ENCODE measurements around the gene EFEMP1. TPM values are rescaled to one million over a fixed set of nuclear protein-coding genes. Genes with fewer than 3 reads are reported as not detected.

The EFEMP1 gene
- polyA plus RNA-seq, 1 donor = 111 TPM

DNA sequence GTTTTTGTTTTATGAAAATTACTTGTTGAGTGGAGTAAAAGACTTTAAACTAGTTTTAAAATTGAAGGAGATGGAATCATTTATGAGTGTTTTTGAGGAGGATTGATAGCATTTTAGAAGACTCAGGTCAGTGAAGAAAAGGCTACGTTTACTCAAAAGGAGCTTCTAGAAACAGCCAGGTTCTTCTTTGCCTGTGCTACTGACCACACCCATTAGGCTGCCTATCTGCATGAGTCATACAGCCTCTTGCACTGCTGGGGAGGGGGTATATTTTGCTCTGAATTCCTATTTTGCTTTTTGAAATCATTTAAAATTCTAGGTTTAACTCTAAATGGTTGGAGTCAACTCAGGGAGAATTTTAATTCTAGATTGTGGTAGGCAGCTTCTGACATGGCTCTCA lies 22.3 kb downstream of the EFEMP1 start:
- DNase-seq = no peak

DNA sequence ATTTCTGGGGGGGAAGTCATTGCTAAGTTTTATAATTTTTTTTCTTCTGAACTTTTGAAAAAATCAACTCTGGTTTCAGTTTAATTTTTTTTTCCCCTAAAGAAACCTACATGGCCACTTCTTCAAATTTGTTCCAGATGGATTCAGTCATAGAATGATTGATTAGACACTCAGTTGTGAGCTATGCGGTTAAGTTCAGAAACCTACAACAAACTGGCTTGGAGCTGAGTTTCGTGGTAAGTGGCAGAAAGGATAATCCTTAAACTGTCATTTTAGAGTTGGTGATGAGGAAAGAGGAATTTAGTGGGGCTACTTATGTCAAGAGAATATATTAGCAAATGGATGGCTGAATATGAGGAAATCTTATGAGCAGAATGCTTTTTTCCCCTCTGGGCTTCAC lies 23.7 kb downstream of the EFEMP1 start:
- no peak for DNase-seq

DNA sequence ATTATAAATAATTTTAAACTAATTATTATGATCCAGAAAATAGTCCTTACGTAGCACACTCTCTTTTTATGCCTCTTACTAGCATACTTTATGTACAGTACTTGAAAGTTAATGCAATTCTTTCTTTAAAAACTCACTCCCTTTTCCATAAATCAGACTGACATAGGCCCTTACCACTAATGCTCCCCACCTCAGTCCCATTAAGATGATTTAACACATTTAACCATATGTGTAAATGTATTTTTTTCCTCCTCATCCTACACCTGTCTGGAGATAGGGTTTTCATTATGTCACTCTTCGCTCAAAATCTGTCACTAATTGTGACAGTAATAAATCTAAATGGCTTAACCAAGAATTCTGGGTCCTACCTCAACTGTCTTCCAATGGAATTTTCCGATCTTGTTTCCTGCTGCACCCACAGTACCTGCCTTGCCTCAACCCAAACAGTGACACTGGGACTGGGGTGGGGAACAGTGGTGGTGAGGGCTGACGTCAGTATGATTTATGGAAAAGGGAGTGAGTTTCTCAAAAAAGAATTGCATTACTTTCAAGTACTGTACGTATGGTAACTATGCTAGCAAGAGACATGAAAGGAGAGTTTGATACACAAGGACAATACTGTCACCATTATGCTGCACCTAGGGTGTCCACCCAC lies 25.1 kb downstream of the EFEMP1 start:
- DNase-seq = no peak

DNA sequence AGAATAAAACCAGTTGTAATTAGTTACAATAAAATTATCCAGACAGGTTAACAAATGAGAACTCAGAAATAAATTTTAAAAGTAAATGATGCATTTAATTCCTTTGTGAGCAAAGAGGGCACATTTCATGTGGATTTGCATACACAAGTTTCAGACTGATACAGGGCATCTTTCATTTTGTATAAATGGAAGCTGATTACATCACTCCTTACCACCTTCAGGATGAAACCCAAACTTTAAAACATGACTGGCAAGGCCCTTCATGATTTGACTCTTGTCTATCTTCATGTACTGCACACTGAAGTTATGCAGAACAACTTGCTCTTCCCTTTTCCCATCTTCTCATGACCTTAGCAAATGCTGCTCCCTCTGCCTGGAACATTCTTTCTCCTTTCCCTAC lies 26.9 kb downstream of the EFEMP1 start:
- DNase-seq = no peak

DNA sequence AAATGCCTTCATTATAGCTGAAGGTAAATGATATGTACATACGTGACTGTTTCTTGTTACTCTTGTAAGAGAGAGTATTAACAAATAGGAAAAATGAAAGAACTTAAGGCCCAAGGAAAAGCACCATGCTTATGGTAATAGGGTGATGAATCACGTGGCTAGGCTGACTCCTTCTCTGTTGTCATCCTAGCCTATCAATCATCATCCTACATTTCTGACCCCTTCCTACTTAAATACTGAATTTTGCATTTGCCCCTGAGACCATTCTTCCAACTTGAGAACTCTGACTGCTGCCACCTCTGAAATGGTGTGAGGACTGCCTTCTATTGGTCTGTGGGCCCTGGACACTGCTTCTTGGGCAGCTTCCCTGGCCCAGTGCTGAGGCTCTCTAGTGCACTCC lies 28.9 kb downstream of the EFEMP1 start:
- DNase-seq = no peak

DNA sequence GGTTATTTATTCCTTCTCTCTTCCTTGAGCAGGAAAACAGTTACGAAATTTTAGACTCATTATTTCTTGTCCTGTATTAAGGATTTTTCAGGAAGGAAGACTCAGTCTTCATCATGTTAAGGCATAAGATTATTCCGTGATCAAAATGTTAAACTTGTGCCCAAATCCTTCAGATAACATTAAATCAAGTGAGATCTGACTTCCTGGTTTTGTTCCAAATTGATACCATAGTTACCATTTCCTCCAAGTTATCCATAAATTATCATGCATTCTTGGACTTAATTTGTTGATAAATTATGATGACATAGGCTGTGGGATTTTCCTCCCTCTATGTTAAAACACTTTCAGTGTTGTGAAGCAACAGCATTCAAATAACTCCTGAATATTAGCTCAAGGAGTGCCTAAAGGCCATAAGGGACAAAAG lies 31.9 kb downstream of the EFEMP1 start:
- no peak for DNase-seq

DNA sequence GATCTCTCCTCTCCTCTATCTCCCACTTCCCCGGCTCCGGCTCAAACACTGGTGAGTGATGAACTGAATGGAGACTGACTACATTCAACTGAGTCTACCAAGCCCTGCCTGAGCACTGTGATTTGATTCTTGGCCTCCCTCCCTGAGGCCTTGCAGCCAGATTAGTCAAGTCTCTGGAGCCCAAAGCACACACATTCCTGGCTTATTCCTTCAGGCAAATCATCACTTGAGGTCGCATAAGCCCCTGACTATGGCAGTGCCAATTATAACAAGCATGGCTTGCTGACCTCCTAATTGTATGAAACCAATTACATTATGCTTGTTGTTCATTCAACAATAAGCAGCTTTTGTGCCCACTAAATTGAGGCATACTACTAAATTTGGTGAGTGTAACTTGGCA lies 34.6 kb downstream of the EFEMP1 start:
- no peak for DNase-seq

DNA sequence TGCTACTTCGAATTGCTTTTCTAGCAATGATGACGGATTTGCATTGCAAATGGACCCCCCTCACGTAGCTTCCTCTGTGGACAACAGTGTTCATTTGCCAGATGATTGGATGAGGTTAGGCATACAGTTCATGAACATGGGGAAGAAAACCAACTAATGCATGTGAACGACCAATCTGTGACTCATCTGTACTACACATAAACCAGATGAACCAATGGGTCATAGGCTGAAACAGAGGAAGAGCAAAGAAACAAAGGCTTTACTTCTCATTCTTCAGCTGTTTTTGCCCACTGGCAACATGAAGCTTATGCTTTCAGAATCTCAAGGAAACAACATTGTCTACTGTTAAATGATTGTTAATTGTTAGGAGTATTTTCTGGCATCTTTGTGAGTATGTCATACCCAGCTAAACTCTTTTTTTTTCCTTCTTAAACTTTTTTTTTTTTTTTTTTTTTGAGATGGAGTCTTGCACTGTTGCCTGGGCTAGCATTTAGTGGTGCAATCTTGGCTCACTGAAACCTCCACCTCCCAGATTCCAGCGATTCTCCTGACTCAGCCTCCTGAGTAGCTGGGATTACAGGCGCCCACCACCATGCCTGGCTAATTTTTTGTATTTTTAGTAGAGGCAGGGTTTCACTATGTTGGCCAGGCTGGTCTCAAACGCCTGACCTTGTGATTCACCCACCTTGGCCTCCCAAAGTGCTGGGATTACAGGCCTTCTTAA lies 35.5 kb downstream of the EFEMP1 start:
- DNase-seq = no peak

DNA sequence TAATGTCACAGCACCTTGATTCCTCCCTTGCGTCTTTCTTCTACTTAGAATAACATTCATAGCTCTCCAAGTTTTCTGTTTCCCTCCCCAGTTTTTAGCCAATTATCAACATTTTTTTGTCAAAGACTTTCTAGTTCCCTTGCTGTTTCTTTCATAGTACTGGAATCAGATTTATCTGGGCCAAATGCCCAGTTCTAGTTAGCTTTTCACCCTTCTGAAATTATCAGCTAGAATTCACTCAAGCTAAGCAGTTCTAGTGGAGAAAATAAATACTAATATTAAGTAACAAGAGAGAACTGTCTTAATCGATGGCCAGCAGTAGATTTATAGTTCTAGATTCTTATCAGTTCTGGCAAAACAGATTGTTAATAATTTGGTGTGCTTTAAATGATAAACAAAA lies 36.2 kb downstream of the EFEMP1 start:
- DNase-seq = no peak

DNA sequence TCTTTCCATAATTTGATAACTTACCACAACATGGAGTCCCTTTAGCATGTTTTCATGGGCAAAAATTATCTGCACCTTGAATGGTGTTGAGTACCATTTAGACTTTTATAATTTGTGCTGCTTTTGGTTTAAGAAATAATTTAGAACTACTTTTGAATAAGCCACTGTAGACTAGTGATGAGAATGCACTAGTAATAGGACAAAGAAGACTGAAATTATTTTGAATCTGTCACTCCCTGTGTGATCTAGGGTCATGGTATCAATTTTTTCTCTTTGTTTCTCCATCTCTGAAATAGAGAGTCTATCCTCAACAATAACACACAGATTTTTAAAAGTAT lies 37.7 kb downstream of the EFEMP1 start:
- no peak for DNase-seq

DNA sequence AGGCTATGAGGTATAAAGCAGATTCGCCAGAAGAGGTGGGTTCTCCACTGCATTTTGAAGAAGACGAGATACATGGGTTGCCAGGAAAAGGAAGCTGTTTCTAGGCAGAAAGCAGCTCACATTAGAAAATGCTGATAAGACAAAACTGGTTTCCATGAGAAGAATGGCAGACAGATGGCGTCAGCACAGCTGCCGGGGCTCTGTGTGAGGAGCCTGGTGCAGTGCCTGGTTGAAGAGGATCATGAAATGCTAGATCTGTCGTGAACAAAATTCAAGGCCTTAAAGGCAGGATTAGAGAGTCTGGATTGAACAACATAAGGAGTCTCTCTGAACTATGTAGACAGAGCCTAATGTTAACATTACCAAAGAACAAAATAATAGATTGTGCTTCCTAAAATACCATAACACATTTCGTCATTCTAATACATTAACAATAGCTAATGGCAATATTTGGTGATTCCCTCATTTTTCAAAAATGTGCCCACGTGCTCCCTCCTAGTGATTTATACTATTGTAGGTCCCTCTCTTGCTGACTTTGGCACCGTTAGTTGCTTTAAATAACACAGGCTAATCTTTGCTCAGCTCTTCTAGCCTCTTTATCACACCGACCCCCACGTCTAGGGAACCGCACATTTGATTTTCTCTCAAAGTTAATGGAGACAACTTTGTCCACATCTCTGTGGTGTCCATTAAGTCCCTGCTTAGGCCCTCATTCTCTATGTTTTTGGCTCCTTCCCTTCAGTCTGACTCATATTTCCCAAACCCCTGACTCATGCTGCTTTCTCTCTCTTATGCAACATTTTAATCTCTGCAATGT lies 38.2 kb downstream of the EFEMP1 start:
- no peak for DNase-seq

DNA sequence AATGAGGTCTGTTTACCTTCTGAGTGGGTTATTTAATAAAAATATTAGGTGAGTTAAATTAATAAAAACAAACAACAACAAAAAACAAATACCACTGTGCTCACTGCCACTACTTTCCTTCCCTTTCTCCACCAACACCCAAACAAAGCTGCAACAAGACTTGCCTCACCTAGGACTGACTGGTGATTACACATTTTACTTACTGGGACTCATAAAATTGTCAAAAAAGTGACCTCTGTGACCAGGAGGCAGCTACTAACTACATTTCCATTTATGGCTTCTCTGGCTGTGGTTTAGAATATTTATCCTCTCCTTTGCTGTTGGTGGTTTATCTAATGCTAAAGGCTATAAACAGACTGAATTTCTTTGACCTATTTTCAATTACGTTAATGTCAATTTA lies 39.8 kb downstream of the EFEMP1 start:
- DNase-seq = no peak

DNA sequence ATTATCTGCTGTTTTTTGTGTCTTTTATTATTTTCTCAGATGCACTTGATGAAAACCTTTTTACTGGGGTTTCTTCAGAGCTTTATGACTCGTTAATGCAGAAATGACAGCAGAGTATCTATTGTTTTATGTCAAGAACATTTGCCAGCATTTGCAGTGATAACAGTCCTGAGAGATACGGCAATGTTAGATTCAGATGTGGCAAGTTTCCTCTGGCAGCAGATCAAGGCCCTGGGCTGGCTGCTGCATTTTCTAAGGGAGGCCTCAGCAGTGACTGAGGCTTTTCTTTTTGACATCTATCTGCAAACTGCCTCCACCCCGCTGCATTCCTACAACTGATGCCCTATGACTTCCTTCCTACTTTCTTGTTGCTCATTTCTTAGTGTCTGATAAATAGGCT lies 40.2 kb downstream of the EFEMP1 start:
- no peak for DNase-seq

DNA sequence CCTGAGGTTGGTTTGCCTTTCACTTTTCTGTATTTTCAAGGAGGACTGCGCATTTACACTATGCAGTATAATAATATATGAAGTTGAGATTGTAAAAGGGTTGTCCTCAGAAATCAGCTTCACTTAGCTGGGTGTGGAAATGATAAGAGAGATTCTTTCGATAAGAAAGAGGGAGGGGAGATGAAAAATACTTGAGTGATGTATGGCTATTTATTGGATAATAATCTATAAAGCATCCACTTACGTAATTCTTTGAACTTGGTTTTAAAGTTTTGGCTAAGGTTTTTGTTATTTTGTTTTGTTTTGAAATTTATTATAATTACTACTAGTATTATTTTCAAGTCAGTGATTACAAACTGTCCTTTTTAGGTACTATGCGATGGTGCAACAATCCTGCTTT lies 40.6 kb downstream of the EFEMP1 start:
- DNase-seq = no peak

DNA sequence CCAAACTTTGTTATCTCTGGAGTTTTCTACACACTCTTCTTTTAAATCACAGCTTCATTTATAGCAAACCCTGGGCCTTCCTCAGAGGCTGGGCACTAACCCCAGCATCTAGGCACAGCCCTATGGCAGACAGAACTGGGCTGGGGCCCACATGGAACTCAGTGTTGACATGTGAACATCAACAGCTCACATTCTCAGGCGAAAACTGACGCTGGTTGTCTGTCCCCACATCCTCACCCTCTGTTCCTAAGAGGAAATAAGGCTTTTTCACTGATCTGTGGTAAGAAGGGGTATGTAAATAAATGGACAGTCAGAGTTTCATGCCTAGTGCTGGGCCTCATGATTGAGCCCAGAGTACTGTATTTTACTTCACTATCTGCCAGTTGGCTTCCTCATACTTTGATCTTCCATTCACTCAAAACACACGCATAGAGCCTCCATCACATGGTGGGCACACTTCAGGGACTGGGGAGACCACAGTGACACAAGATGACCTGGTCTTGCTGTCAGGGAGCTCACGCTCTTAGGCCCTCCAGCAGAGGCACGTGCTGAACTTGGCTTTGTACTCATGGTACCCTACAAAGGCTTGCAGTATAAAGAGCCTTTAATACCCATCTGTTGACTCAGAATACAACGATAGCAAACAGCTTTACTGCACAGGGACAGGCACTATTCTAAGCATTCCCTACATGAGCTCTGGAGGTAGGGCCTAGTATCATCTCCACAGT lies 43.0 kb downstream of the EFEMP1 start:
- no peak for DNase-seq

DNA sequence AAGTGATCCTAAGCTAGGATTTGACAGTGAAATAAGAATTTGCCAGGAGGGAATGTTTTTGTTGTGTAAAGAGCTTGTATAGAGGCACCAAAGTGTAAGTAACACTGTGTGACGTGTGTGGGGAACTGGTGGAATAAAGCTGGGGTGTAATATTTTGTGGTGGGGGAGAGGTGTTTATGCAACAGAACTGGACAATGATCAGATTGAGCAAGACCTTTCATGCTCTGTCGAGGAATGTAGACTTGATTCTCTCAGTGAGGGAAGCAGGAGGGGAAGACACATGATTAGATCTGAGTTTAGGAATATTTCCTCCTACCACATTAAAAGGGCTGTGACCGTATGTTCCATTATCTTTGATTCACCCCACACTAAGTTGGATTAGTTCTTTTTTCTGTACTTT lies 43.6 kb downstream of the EFEMP1 start:
- DNase-seq = no peak

DNA sequence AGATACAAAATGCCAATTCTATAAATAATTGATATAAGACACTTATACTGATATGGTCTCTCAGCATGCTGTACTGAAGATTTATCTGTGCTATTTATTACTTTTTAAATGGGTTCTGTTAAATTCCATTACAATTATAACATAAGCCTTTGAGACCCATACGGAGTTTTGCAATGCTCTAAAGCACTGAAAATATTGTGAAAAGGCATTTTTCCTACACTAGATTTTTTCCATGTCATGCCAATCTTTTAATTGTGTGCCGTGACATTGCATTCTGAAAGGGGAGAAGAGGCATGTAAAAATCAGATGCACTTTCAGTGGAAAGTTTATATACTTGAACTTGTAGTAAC lies 46.5 kb downstream of the EFEMP1 start:
- no peak for DNase-seq

DNA sequence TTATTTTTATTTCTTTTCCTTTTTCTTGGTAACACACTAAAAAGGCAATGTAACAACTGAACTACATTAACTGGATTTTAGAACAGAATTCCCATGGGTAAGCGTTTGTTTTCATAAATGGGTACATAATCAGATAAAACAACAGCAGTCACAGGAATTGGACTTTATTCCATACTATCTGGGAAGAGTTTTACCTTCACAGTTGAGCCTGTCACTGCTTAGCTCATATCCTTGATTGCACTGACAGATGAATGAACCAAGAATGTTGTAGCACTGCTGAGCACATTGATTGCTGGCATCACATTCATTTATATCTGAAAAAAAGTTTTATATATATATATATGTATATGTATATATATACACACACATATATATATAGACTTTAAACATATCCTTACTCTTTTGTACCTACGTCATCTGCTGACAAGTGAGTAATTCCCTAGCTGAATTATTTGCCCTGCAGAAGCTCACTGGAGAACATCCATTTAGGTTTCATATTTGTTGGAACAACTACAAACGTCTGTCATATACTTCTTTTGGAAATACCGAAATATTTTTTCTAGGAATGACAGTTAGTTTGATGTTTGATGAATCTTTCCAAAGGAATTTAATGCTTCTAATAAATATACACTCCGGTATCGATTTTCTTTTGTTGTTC lies 47.0 kb downstream of the EFEMP1 start:
- no peak for DNase-seq

DNA sequence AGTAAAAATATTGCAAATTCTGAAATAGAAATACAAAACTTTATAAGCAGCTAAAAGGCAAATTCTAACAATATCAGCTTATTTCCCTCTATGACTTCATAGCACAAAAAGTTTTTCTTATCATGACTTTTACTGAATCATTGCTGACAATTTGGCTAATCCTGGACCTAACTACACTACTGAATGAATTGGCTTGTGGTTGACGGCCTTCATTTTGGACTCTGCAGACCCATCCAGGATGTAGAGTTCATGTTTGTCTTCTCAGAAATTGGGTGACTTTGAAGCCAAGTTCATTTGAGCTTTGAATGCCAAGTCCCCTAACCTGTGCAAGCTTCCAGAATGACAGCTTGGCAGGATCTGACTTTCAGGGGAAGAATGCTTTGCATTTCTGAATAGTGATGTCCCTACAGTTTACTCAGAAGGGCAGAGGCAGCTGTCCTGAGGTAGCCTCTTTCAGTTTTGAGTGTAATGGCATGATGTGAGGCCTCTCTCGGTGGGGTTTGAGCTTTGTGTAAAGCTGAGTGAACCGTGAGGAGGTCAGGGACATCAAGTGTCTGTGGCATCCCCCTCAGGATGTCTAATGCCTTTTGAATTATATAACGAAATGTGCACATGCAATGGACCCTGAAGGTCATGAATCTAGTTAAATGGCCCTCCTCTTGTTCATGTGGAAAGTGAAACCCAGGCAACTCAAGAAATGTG lies 48.0 kb downstream of the EFEMP1 start:
- DNase-seq = no peak

DNA sequence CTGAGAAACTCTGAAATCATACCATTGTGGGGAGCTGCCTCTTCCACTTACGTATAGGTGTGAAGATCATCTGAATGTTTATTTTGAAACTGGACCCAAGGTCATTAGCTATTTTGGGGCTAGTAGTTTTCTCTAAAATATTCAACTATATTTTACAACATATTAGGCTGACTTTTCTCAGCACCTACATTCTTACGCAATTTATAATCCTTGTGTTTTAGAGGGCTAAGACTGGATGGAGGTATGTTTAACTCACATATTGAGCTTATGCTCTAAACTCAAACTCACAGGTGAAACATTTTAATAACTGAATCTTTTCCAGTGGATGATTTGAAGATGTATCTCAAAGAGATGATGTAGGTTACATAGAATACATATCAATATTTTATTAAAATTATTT lies 49.2 kb downstream of the EFEMP1 start:
- DNase-seq = no peak

DNA sequence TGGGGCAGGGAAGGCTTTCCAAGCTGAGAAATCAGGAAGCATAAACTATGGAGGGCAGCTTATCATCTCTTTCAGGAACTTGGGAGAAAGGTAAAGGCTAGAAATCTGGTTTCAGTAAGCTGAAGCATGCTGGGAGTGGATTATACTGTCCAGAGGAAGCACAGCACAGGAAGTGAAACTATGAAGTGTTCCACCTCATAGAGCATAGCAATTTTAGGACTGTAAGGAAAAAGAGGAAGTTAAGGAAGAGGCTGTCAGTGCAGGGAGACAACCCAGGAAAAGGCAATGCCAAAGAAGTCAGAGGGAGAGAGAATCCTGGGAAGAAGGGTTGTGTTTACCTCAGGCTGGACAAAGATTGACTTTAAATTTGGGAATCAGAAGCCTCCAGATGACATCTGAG lies 51.9 kb downstream of the EFEMP1 start:
- DNase-seq = no peak

All from left kidney (tissue), 2 donors.